Caco-2 (cell line): ENCODE measurements around the gene ZNF337. TPM values are rescaled to one million over a fixed set of nuclear protein-coding genes. Genes with fewer than 3 reads are reported as not detected.
"Not testable (repeated sequence)": the region's sequence is repeated elsewhere in the genome, so short reads cannot be mapped to it uniquely, and the experiment has no call there.

Experiments
- BruUV-seq: library from RNA; stranded (reverse); fragments of 400-500 nt; replicated peaks from 2 replicates; lab custom pipeline; 2021; lab: Mats Ljungman, UMichigan
- CTCF ChIA-PET: fragments of 300-600 bp; sonication (Branson Sonifier 250); formaldehyde crosslinking; loops from one replicate; lab custom pipeline; 2022; ENCODE audit warnings: antibody characterized with exemption; lab: Charles Lee
- POLR2A ChIA-PET: fragments of 300-600 bp; sonication (Branson Sonifier 250); formaldehyde crosslinking; loops from one replicate; lab custom pipeline; 2022; ENCODE audit warnings: antibody characterized with exemption; lab: Charles Lee
- DNase-seq, 2 experiments: peaks; one replicate each; pipeline versions ENCODE4 v3.0.0 to v3.0.0-alpha.2; 2020 to 2022
- H3K27me3 ChIP-seq: replicated peaks from 2 replicates; pipeline ENCODE4 v1.6.0; 2011; ENCODE audit warnings: low read length; ENCODE audit not compliant: control insufficient read depth, insufficient read depth
- H3K36me3 ChIP-seq: 2 replicates; pipeline ENCODE4 v1.5.1; 2011; ENCODE audit warnings: low read length; ENCODE audit not compliant: control insufficient read depth, insufficient read depth
- H3K4me1 ChIP-seq: fragments of 250-450 bp; sonication (Bioruptor Pico); 2 replicates; pipeline ENCODE4 v1.5.1; 2020; ENCODE audit warnings: mild to moderate bottlenecking
- H3K4me3 ChIP-seq: 2 replicates; pipeline ENCODE4 v1.5.1; 2011; ENCODE audit warnings: low read depth, mild to moderate bottlenecking, control low read depth, low read length
- H3K9me3 ChIP-seq: fragments of 250-450 bp; sonication (Bioruptor Pico); 2 replicates; pipeline ENCODE4 v1.5.1; 2020; ENCODE audit warnings: mild to moderate bottlenecking, moderate library complexity
- H3K27ac Mint-ChIP-seq: one replicate; pipeline ENCODE4 v1.8.0; 2022; ENCODE audit warnings: mixed read lengths; ENCODE audit not compliant: unreplicated experiment
- H3K27me3 Mint-ChIP-seq: one replicate; pipeline ENCODE4 v1.8.0; 2022; ENCODE audit warnings: mixed read lengths; ENCODE audit not compliant: insufficient read depth, unreplicated experiment
- H3K36me3 Mint-ChIP-seq: one replicate; pipeline ENCODE4 v1.8.0; 2022; ENCODE audit warnings: mild to moderate bottlenecking, mixed read lengths; ENCODE audit not compliant: insufficient read depth, unreplicated experiment
- H3K4me1 Mint-ChIP-seq: one replicate; pipeline ENCODE4 v1.8.0; 2022; ENCODE audit warnings: low read depth, mixed read lengths; ENCODE audit not compliant: unreplicated experiment
- H3K4me3 Mint-ChIP-seq: one replicate; pipeline ENCODE4 v1.8.0; 2022; ENCODE audit warnings: mild to moderate bottlenecking, moderate library complexity, mixed read lengths; ENCODE audit not compliant: unreplicated experiment
- H3K9me3 Mint-ChIP-seq: one replicate; pipeline ENCODE4 v1.8.0; 2022; ENCODE audit warnings: mixed read lengths; ENCODE audit not compliant: unreplicated experiment
- CTCF ChIP-seq, 2 experiments: fragments of 200-600 bp in 1 of 2; IDR thresholded peaks; 1 replicate in 1 of 2; 2 replicates in 1 of 2; pipeline versions ENCODE4 v1.5.1 to v1.8.0; 2011 to 2022; ENCODE audit warnings: antibody characterized with exemption in 1 of 2, control low read depth in 1 of 2, inconsistent platforms in 1 of 2, low read depth in 1 of 2, low read length in 1 of 2, mild to moderate bottlenecking in 1 of 2, moderate library complexity in 1 of 2; ENCODE audit not compliant: insufficient read depth in 1 of 2, severe bottlenecking in 1 of 2, unreplicated experiment in 1 of 2
- intact Hi-C: fragments of 100-400 bp; cut with micrococcal nuclease; formaldehyde crosslinking; loops from one replicate; pipeline ENCODE4 v1.10.0; 2022; ENCODE audit not compliant: unreplicated experiment
- total RNA-seq: library from RNA; stranded (reverse); gene quantifications from 2 replicates; pipeline ENCODE4 v1.2.3, GENCODE V29; 2022

Gene ZNF337
- total RNA-seq, 1 experiment from 2014 or later = 7.4 TPM

GRCh38 chr20:25643716-25644115, 52.9 kb downstream of the ZNF337 start:
- peaks cover 1% of the 10 kb centered on the region for H3K36me3 Mint-ChIP-seq
- H3K27ac Mint-ChIP-seq = no peak overlapping the region
- Histone ChIP-seq H3K27me3 (no peaks in the 10 kb centered on the region), H3K4me1 (no peaks in the 10 kb centered on the region), H3K9me3 (peaks cover 6% of the 10 kb centered on the region; the same call in 1 of the 2 replicates), H3K4me3 (no peak overlapping the region), H3K36me3 (no peaks in the 10 kb centered on the region; the same call in none of the 2 replicates)
- H3K4me1 Mint-ChIP-seq = no peaks in the 10 kb centered on the region
- CTCF ChIA-PET = no interaction called here
- no peaks in the 10 kb centered on the region for H3K27me3 Mint-ChIP-seq
- peaks cover 8% of the 10 kb centered on the region for H3K9me3 Mint-ChIP-seq
- no peak for TF ChIP-seq CTCF (IDR thresholded peaks at IDR 0.05; ENCODE audit: insufficient read depth in 1 of 2, low read depth in 1 of 2, low read length in 1 of 2, severe bottlenecking in 1 of 2, unreplicated experiment in 1 of 2)
- H3K4me3 Mint-ChIP-seq = no peak overlapping the region
- BruUV-seq = no TSS peak
- intact Hi-C loops = no loop called here
- POLR2A ChIA-PET = interaction anchor here (0.7 kb wide), 1 partner anchor 92 kb away, joined by 5 read pairs; no protein-coding TSS in a partner anchor
- DNase-seq = no peak

GRCh38 chr20:25637247-25637646, 59.4 kb downstream of the ZNF337 start:
- CTCF ChIA-PET = interaction anchor here (0.8 kb wide), 1 partner anchor 14 kb away, joined by 7 read pairs; no protein-coding TSS in a partner anchor
- no peaks in the 10 kb centered on the region for H3K27me3 Mint-ChIP-seq
- no peak for DNase-seq
- H3K27ac Mint-ChIP-seq = no peak overlapping the region
- no TSS peak for BruUV-seq
- Histone ChIP-seq H3K27me3 (no peaks in the 10 kb centered on the region), H3K36me3 (no peaks in the 10 kb centered on the region), H3K4me1 (no peaks in the 10 kb centered on the region), H3K9me3 (no peaks in the 10 kb centered on the region), H3K4me3 (no peak overlapping the region)
- peaks cover 27% of the 10 kb centered on the region for H3K36me3 Mint-ChIP-seq
- intact Hi-C loops = no loop called here
- TF ChIP-seq CTCF (IDR thresholded peaks at IDR 0.05; ENCODE audit: insufficient read depth in 1 of 2, low read depth in 1 of 2, low read length in 1 of 2, severe bottlenecking in 1 of 2, unreplicated experiment in 1 of 2) = no peak
- no peaks in the 10 kb centered on the region for H3K9me3 Mint-ChIP-seq
- no peaks in the 10 kb centered on the region for H3K4me1 Mint-ChIP-seq
- POLR2A ChIA-PET = no interaction called here
- no peak overlapping the region for H3K4me3 Mint-ChIP-seq

GRCh38 chr20:25632940-25633790, 63.5 kb downstream of the ZNF337 start:
- intact Hi-C loops = no loop called here
- DNase-seq = no peak
- BruUV-seq = no TSS peak
- CTCF ChIA-PET = no interaction called here
- Mint-ChIP-seq H3K27ac (no peak overlapping the region), H3K27me3 (no peaks in the 10 kb centered on the region), H3K4me1 (no peaks in the 10 kb centered on the region), H3K36me3 (peaks cover 22% of the 10 kb centered on the region), H3K9me3 (no peaks in the 10 kb centered on the region), H3K4me3 (no peak overlapping the region)
- POLR2A ChIA-PET = no interaction called here
- Histone ChIP-seq H3K27me3 (no peaks in the 10 kb centered on the region), H3K36me3 (no peaks in the 10 kb centered on the region), H3K9me3 (no peaks in the 10 kb centered on the region), H3K4me1 (no peaks in the 10 kb centered on the region), H3K4me3 (no peak overlapping the region)
- TF ChIP-seq CTCF (IDR thresholded peaks at IDR 0.05; ENCODE audit: insufficient read depth in 1 of 2, low read depth in 1 of 2, low read length in 1 of 2, severe bottlenecking in 1 of 2, unreplicated experiment in 1 of 2) = no peak

- peaks cover 18% of the 10 kb centered on the region for H3K36me3 Mint-ChIP-seq
- DNase-seq, H3K4me3 Mint-ChIP-seq, POLR2A ChIA-PET, H3K36me3 ChIP-seq, H3K4me1 ChIP-seq, CTCF ChIA-PET, intact Hi-C loops, BruUV-seq, H3K4me1 Mint-ChIP-seq, H3K4me3 ChIP-seq, H3K27me3 Mint-ChIP-seq, H3K9me3 ChIP-seq, H3K27me3 ChIP-seq, H3K9me3 Mint-ChIP-seq, H3K27ac Mint-ChIP-seq: not testable (repeated sequence)
Observed at GRCh38 chr20:25630615-25631014, 66.0 kb downstream of the ZNF337 start.
